ENCODE measurements around the gene COL4A5. TPM values are rescaled to one million over a fixed set of nuclear protein-coding genes. Genes with fewer than 3 reads are reported as not detected.

COL4A5 gene
- total RNA-seq, 1 experiment from 2014 or later: 0.60 TPM

- H3K36me3 ChIP-seq (ENCODE audit: insufficient read depth, low read length, poor library complexity, severe bottlenecking): no peaks in the 10 kb centered on the region
- CTCF ChIA-PET: no interaction called here
- no TSS peak for BruUV-seq (replicated peaks)
- H3K27me3 ChIP-seq (replicated peaks; ENCODE audit: insufficient read depth, low read depth, low read length, poor library complexity): peaks cover 59% of the 10 kb centered on the region
- POLR2A ChIA-PET (ENCODE audit: low non-redundant PET): no interaction called here
- H3K9me3 ChIP-seq (ENCODE audit: low read depth, low read length, poor library complexity, severe bottlenecking): no peaks in the 10 kb centered on the region
- intact Hi-C loops (cut with micrococcal nuclease; ENCODE audit: unreplicated experiment): no loop called here
- DNase-seq (ENCODE audit: low spot score): no peak
- no peak within 1 kb of the TSS for H3K4me3 ChIP-seq (ENCODE audit: low read depth, low read length, poor library complexity, severe bottlenecking)
- no peaks in the 10 kb centered on the region for H3K4me1 ChIP-seq (ENCODE audit: insufficient read depth, low read length, poor library complexity, severe bottlenecking)
- H3K27ac ChIP-seq (ENCODE audit: low read depth, low read length, poor library complexity, severe bottlenecking): no peak within 1 kb of the TSS
- TF ChIP-seq CTCF (conservative IDR thresholded peaks at IDR 0.05; ENCODE audit: low read depth, low read length) (no peak), EZH2 (IDR thresholded peaks at IDR 0.05; ENCODE audit: borderline replicate concordance, low read depth, low read length, poor library complexity, severe bottlenecking) (no peak)
Observed at GRCh38 chrX:108438110-108438623, 1.5 kb upstream of the COL4A5 start, which contains the start of gene COL4A6. Gene COL4A6, minus strand, starts transcription at chrX:108438422. Its CDS starts 226 bp downstream, at chrX:108438196.

GRCh38 chrX:108439961-108440696 is 491 bp downstream of the COL4A5 start:
- Histone ChIP-seq H3K4me3 (ENCODE audit: low read depth, low read length, poor library complexity, severe bottlenecking) (peak overlapping the region; percentile 33), H3K4me1 (ENCODE audit: insufficient read depth, low read length, poor library complexity, severe bottlenecking) (no peaks in the 10 kb centered on the region), H3K36me3 (ENCODE audit: insufficient read depth, low read length, poor library complexity, severe bottlenecking) (no peaks in the 10 kb centered on the region), H3K9me3 (ENCODE audit: low read depth, low read length, poor library complexity, severe bottlenecking) (no peaks in the 10 kb centered on the region), H3K27me3 (replicated peaks; ENCODE audit: insufficient read depth, low read depth, low read length, poor library complexity) (peaks cover 55% of the 10 kb centered on the region), H3K27ac (ENCODE audit: low read depth, low read length, poor library complexity, severe bottlenecking) (no peak overlapping the region)
- POLR2A ChIA-PET (ENCODE audit: low non-redundant PET): no interaction called here
- no TSS peak for BruUV-seq (replicated peaks)
- no peak for TF ChIP-seq EZH2 (IDR thresholded peaks at IDR 0.05; ENCODE audit: borderline replicate concordance, low read depth, low read length, poor library complexity, severe bottlenecking)
- no peak for TF ChIP-seq CTCF (conservative IDR thresholded peaks at IDR 0.05; ENCODE audit: low read depth, low read length)
- intact Hi-C loops (cut with micrococcal nuclease; ENCODE audit: unreplicated experiment): no loop called here
- CTCF ChIA-PET: no interaction called here
- DNase-seq (ENCODE audit: low spot score): peak; percentile 1

- no peaks in the 10 kb centered on the region for H3K9me3 ChIP-seq (ENCODE audit: low read depth, low read length, poor library complexity, severe bottlenecking)
- peaks cover 30% of the 10 kb centered on the region for H3K27me3 ChIP-seq (replicated peaks; ENCODE audit: insufficient read depth, low read depth, low read length, poor library complexity)
- ChIA-PET CTCF (no interaction called here), POLR2A (ENCODE audit: low non-redundant PET) (no interaction called here)
- TF ChIP-seq EZH2 (IDR thresholded peaks at IDR 0.05; ENCODE audit: borderline replicate concordance, low read depth, low read length, poor library complexity, severe bottlenecking) (no peak), CTCF (conservative IDR thresholded peaks at IDR 0.05; ENCODE audit: low read depth, low read length) (no peak)
- no peaks in the 10 kb centered on the region for H3K36me3 ChIP-seq (ENCODE audit: insufficient read depth, low read length, poor library complexity, severe bottlenecking)
- no peak overlapping the region for H3K4me3 ChIP-seq (ENCODE audit: low read depth, low read length, poor library complexity, severe bottlenecking)
- intact Hi-C loops (cut with micrococcal nuclease; ENCODE audit: unreplicated experiment): no loop called here
- DNase-seq (ENCODE audit: low spot score): no peak
- H3K27ac ChIP-seq (ENCODE audit: low read depth, low read length, poor library complexity, severe bottlenecking): no peak overlapping the region
- no peaks in the 10 kb centered on the region for H3K4me1 ChIP-seq (ENCODE audit: insufficient read depth, low read length, poor library complexity, severe bottlenecking)
- no TSS peak for BruUV-seq (replicated peaks)
Observed at GRCh38 chrX:108442901-108443464, 3.3 kb downstream of the COL4A5 start.
